ENCODE data around the gene BICC1. TPM values are rescaled to one million over a fixed set of nuclear protein-coding genes. Genes with fewer than 3 reads are reported as not detected.

Gene BICC1
- total RNA-seq, 6 experiments from 2014 or later: 55.6 to 67.7 (median 64.8) TPM

- H3K27ac Mint-ChIP-seq: peak overlapping the region; percentile 70
- H3K4me3 Mint-ChIP-seq: peak overlapping the region; percentile 67
- TF ChIP-seq, protein P1, sequence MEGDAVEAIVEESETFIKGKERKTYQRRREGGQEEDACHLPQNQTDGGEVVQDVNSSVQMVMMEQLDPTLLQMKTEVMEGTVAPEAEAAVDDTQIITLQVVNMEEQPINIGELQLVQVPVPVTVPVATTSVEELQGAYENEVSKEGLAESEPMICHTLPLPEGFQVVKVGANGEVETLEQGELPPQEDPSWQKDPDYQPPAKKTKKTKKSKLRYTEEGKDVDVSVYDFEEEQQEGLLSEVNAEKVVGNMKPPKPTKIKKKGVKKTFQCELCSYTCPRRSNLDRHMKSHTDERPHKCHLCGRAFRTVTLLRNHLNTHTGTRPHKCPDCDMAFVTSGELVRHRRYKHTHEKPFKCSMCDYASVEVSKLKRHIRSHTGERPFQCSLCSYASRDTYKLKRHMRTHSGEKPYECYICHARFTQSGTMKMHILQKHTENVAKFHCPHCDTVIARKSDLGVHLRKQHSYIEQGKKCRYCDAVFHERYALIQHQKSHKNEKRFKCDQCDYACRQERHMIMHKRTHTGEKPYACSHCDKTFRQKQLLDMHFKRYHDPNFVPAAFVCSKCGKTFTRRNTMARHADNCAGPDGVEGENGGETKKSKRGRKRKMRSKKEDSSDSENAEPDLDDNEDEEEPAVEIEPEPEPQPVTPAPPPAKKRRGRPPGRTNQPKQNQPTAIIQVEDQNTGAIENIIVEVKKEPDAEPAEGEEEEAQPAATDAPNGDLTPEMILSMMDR (IDR thresholded peaks at IDR 0.05): no peak
- H3K9me3 Mint-ChIP-seq: no peaks in the 10 kb centered on the region
- H3K27me3 Mint-ChIP-seq (ENCODE audit: insufficient read depth): no peaks in the 10 kb centered on the region
- peaks cover 55% of the 10 kb centered on the region for H3K4me1 Mint-ChIP-seq (ENCODE audit: low read depth)
- DNase-seq: no peak
- H3K36me3 Mint-ChIP-seq (ENCODE audit: low read depth): peaks cover 44% of the 10 kb centered on the region
These were observed 307.7 kb downstream of the BICC1 start for GRCh38 chr10:58820386-58820785.

GRCh38 chr10:58820861-58821751, 308.4 kb downstream of the BICC1 start:
- peak overlapping the region; percentile 67 for H3K4me3 Mint-ChIP-seq
- peak overlapping the region; percentile 70 for H3K27ac Mint-ChIP-seq

DNA sequence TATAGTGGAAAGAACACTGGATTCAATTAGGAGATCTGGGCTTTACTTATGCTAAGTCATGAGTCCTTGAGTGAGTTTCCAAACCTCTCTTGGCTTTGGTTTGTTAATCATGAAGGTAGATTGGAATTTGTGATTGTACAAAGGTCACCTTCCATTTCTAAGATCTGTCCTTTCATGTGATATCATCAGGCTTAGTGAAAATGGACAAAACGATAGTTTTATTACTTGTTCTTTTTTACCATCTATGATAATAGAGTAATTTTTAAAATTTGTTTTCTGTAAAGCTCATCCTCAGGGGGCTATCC, 309.0 kb downstream of the BICC1 start:
- peak overlapping the region; percentile 67 for H3K4me3 Mint-ChIP-seq
- H3K4me1 Mint-ChIP-seq (ENCODE audit: low read depth): peaks cover 66% of the 10 kb centered on the region
- H3K27ac Mint-ChIP-seq: peak overlapping the region; percentile 70
- TF ChIP-seq, protein P1 (IDR thresholded peaks at IDR 0.05): no peak
- H3K27me3 Mint-ChIP-seq (ENCODE audit: insufficient read depth): no peaks in the 10 kb centered on the region
- peaks cover 53% of the 10 kb centered on the region for H3K36me3 Mint-ChIP-seq (ENCODE audit: low read depth)
- no peaks in the 10 kb centered on the region for H3K9me3 Mint-ChIP-seq
- DNase-seq: no peak

More at GRCh38 chr10:58820861-58821751, 308.4 kb downstream of the BICC1 start:
- H3K36me3 Mint-ChIP-seq (ENCODE audit: low read depth): peaks cover 51% of the 10 kb centered on the region
- TF ChIP-seq, protein P1 (IDR thresholded peaks at IDR 0.05): no peak
- DNase-seq: peak; percentile 90
- H3K27me3 Mint-ChIP-seq (ENCODE audit: insufficient read depth): no peaks in the 10 kb centered on the region
- no peaks in the 10 kb centered on the region for H3K9me3 Mint-ChIP-seq
- H3K4me1 Mint-ChIP-seq (ENCODE audit: low read depth): peaks cover 60% of the 10 kb centered on the region

DNA sequence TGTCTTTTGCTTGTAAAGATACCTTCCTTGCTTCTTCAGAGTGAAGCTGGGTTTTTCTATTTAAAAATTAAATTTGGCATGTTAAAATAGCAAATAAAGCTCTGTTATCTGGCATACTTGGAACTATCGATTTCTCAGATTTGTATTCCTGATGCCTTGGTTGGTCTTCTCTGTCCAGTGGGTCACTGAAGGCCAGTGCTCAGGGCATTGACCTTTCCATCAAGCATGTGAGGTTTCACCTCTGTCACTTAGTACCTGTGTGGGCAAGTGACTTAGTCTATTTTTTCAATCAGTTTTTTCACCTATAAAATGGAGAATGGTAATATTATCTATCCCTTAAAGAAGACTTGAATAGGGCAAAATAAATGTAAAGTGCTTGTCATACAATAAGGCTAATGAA, 311.3 kb downstream of the BICC1 start:
- peaks cover 58% of the 10 kb centered on the region for H3K4me1 Mint-ChIP-seq (ENCODE audit: low read depth)
- peaks cover 67% of the 10 kb centered on the region for H3K36me3 Mint-ChIP-seq (ENCODE audit: low read depth)
- H3K27me3 Mint-ChIP-seq (ENCODE audit: insufficient read depth): no peaks in the 10 kb centered on the region; the same call in 1 of the 2 replicates
- H3K9me3 Mint-ChIP-seq: no peaks in the 10 kb centered on the region
- DNase-seq: no peak
- TF ChIP-seq, protein P1 (IDR thresholded peaks at IDR 0.05): no peak
- H3K27ac Mint-ChIP-seq: no peak overlapping the region
- H3K4me3 Mint-ChIP-seq: no peak overlapping the region

DNA sequence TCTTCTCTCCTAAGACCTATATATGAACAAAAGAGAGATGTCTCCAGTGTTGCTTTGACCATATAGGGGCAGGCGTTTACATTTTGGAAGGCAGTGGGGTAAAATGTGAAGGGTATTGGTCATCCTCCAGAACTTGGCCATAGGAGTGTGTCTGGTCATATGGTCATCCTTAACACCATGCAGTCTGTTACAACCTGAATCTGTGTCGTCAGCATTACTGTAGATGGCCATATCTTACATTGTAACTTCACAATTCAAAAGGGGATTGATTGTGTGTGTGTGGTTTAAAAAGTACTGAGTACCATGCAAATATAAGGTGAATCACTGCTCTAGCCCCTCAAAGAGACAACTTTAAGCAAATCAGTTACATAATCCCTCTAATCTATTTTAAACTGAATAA, 311.7 kb downstream of the BICC1 start:
- H3K4me1 Mint-ChIP-seq (ENCODE audit: low read depth): peaks cover 54% of the 10 kb centered on the region
- H3K27ac Mint-ChIP-seq: no peak overlapping the region
- H3K36me3 Mint-ChIP-seq (ENCODE audit: low read depth): peaks cover 67% of the 10 kb centered on the region

More for the DNA sequence above, 311.7 kb downstream of the BICC1 start:
- no peak for DNase-seq
- H3K9me3 Mint-ChIP-seq: no peaks in the 10 kb centered on the region
- no peaks in the 10 kb centered on the region; the same call in 1 of the 2 replicates for H3K27me3 Mint-ChIP-seq (ENCODE audit: insufficient read depth)
- no peak overlapping the region for H3K4me3 Mint-ChIP-seq
- TF ChIP-seq, protein P1 (IDR thresholded peaks at IDR 0.05): no peak
